ENCODE data around the gene ASIC4. TPM values are rescaled to one million over a fixed set of nuclear protein-coding genes. Genes with fewer than 3 reads are reported as not detected.

The ASIC4 gene
- total RNA-seq, 1 donor from 2014 or later, result 1.6 TPM

GRCh38 chr2:219530048-219530963 is 16.0 kb downstream of the ASIC4 start:
- TF ChIP-seq CTCF (IDR thresholded peaks at IDR 0.05; ENCODE audit: unreplicated experiment), result peak; percentile 89
- no peak overlapping the region for H3K27ac Mint-ChIP-seq (ENCODE audit: unreplicated experiment)
- no peak overlapping the region for H3K4me3 Mint-ChIP-seq (ENCODE audit: unreplicated experiment)
- H3K27me3 Mint-ChIP-seq (ENCODE audit: unreplicated experiment), result peaks cover 28% of the 10 kb centered on the region
- H3K4me1 Mint-ChIP-seq (ENCODE audit: unreplicated experiment), result peaks cover 27% of the 10 kb centered on the region
- no peaks in the 10 kb centered on the region for H3K9me3 Mint-ChIP-seq (ENCODE audit: unreplicated experiment)
- H3K36me3 Mint-ChIP-seq (ENCODE audit: low read depth, unreplicated experiment), result no peaks in the 10 kb centered on the region
- DNase-seq (ENCODE audit: low spot score), result peak; percentile 97

DNA sequence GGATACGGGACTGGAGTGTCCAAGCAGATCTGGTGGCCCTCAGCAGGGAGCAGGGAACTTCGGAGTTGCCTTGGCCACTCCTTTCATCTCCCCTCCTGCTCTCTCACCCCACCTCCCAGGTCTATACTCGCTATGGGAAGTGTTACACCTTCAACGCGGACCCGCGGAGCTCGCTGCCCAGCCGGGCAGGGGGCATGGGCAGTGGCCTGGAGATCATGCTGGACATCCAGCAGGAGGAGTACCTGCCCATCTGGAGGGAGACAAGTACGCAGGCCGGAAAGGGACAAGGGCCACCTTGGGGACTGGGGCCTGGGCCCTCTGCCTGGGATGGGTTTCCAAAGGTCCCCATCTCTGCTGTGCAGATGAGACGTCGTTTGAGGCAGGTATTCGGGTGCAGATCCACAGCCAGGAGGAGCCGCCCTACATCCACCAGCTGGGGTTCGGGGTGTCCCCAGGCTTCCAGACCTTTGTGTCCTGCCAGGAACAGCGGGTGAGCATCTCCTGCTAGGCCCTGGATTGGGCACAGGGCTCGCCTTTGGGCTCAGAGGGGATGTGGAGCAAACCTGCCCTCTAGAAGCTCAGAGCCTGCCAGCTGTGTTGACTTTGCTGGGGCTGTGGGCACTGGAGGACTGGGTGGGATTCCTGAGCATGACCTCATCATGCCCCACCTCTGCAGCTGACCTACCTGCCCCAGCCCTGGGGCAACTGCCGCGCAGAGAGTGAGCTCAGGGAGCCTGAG is 17.5 kb downstream of the ASIC4 start:
- no peaks in the 10 kb centered on the region for H3K36me3 Mint-ChIP-seq (ENCODE audit: low read depth, unreplicated experiment)
- no peak overlapping the region for H3K27ac Mint-ChIP-seq (ENCODE audit: unreplicated experiment)
- H3K4me1 Mint-ChIP-seq (ENCODE audit: unreplicated experiment), result peaks cover 22% of the 10 kb centered on the region
- H3K9me3 Mint-ChIP-seq (ENCODE audit: unreplicated experiment), result no peaks in the 10 kb centered on the region
- TF ChIP-seq CTCF (IDR thresholded peaks at IDR 0.05; ENCODE audit: unreplicated experiment), result no peak
- no peak for DNase-seq (ENCODE audit: low spot score)
- no peak overlapping the region for H3K4me3 Mint-ChIP-seq (ENCODE audit: unreplicated experiment)
- peaks cover 23% of the 10 kb centered on the region for H3K27me3 Mint-ChIP-seq (ENCODE audit: unreplicated experiment)

GRCh38 chr2:219532378-219532649 is 18.0 kb downstream of the ASIC4 start:
- Mint-ChIP-seq H3K27ac (ENCODE audit: unreplicated experiment) (no peak overlapping the region), H3K4me1 (ENCODE audit: unreplicated experiment) (peaks cover 26% of the 10 kb centered on the region), H3K36me3 (ENCODE audit: low read depth, unreplicated experiment) (no peaks in the 10 kb centered on the region), H3K9me3 (ENCODE audit: unreplicated experiment) (no peaks in the 10 kb centered on the region), H3K4me3 (ENCODE audit: unreplicated experiment) (no peak overlapping the region), H3K27me3 (ENCODE audit: unreplicated experiment) (peaks cover 19% of the 10 kb centered on the region)
- no peak for DNase-seq (ENCODE audit: low spot score)
- TF ChIP-seq CTCF (IDR thresholded peaks at IDR 0.05; ENCODE audit: unreplicated experiment), result no peak

- peaks cover 29% of the 10 kb centered on the region for H3K4me1 Mint-ChIP-seq (ENCODE audit: unreplicated experiment)
- no peak overlapping the region for H3K4me3 Mint-ChIP-seq (ENCODE audit: unreplicated experiment)
- no peak overlapping the region for H3K27ac Mint-ChIP-seq (ENCODE audit: unreplicated experiment)
- H3K36me3 Mint-ChIP-seq (ENCODE audit: low read depth, unreplicated experiment), result no peaks in the 10 kb centered on the region
- H3K27me3 Mint-ChIP-seq (ENCODE audit: unreplicated experiment), result peaks cover 16% of the 10 kb centered on the region
- no peak for TF ChIP-seq CTCF (IDR thresholded peaks at IDR 0.05; ENCODE audit: unreplicated experiment)
- H3K9me3 Mint-ChIP-seq (ENCODE audit: unreplicated experiment), result no peaks in the 10 kb centered on the region
- DNase-seq (ENCODE audit: low spot score), result no peak
Measured at GRCh38 chr2:219533930-219534661, 19.8 kb downstream of the ASIC4 start.
